K562 (cell line): ENCODE measurements around the gene RAB7A. TPM values are rescaled to one million over a fixed set of nuclear protein-coding genes. Genes with fewer than 3 reads are reported as not detected.

Experiments
- MGA ChIP-seq: fragments of 450-650 bp; IDR thresholded peaks from 2 replicates; pipeline ENCODE4 v1.6.1; 2016; ENCODE audit warnings: mild to moderate bottlenecking, moderate library complexity
- NFIC ChIP-seq: fragments of 450-650 bp; IDR thresholded peaks from 2 replicates; pipeline ENCODE4 v1.6.1; 2017; ENCODE audit warnings: mild to moderate bottlenecking, inconsistent platforms
- POLR2G ChIP-seq: fragments of 200-400 bp; formaldehyde crosslinking; IDR thresholded peaks from 2 replicates; pipeline ENCODE4 v1.6.1; 2017; ENCODE audit warnings: low read depth, mild to moderate bottlenecking, antibody characterized with exemption, low read length, moderate library complexity
- PURB ChIP-seq: sonication (generic); formaldehyde crosslinking; IDR thresholded peaks from 2 replicates; pipeline ENCODE4 v1.9.0; 2021; ENCODE audit warnings: low read depth, mild to moderate bottlenecking, missing genetic modification reagents
- RB1 ChIP-seq: fragments of 450-650 bp; IDR thresholded peaks from 2 replicates; pipeline ENCODE4 v1.6.1; 2017; ENCODE audit warnings: low read depth, mild to moderate bottlenecking
- SNIP1 ChIP-seq: fragments of 450-650 bp; IDR thresholded peaks from 2 replicates; pipeline ENCODE4 v1.7.1; 2017; ENCODE audit warnings: low read depth, mild to moderate bottlenecking
- ZNF184 ChIP-seq: sonication (generic); formaldehyde crosslinking; IDR thresholded peaks from 2 replicates; pipeline ENCODE4 v1.5.0; 2020; ENCODE audit warnings: missing genetic modification reagents
- ZNF76 ChIP-seq: fragments of 250-450 bp; sonication (Bioruptor Pico); IDR thresholded peaks from 2 replicates; pipeline ENCODE4 v1.4.0; 2020; ENCODE audit warnings: mild to moderate bottlenecking, moderate library complexity, borderline replicate concordance
- polyA plus RNA-seq, 8 experiments: library from polyadenylated mRNA; depleted of rRNA in 4 of 8; stranded (reverse) in 5 of 8; unstranded in 3 of 8; fragments of >200 nt; fragmentation: Nextera tagmentation in 2 of 8; fragmentation: Illumina TruSeq in 1 of 8; extraction: Ambion mirVana in 2 of 8; extraction: Trizol in 1 of 8; gene quantifications; 2 replicates each; pipeline versions ENCODE4 v1.2.1 to v1.2.3, GENCODE V29; 2011 to 2014; ENCODE audit warnings: inconsistent platforms in 1 of 8, missing spikeins in 1 of 8
- total RNA-seq, 7 experiments: library from RNA; depleted of rRNA in 6 of 7; stranded (reverse); fragments of >200 nt in 6 of 7; fragmentation: Illumina TruSeq in 2 of 7; extraction: Trizol in 2 of 7; gene quantifications; 2 replicates each; pipeline versions ENCODE4 v1.2.1 to v1.2.3, GENCODE V29; 2011 to 2021; ENCODE audit warnings: low replicate concordance in 1 of 7
- TF ChIP-seq, protein P1 (sequence below): fragments of 250-450 bp; sonication (Bioruptor Pico); IDR thresholded peaks from 2 replicates; pipeline ENCODE4 v1.8.0; 2021; ENCODE audit warnings: moderate library complexity, mild to moderate bottlenecking, inconsistent platforms

The RAB7A gene
- total and polyA plus RNA-seq, 9 of the 15 experiments (the other 6 are each of a cell fraction or from before 2014, with no cell fraction given): 30.9 to 204 (median 72.8) TPM

GRCh38 chr3:128845778-128846485, 119.9 kb downstream of the RAB7A start (continued):
- TF ChIP-seq ZNF184 (CRISPR knock-in tag): no peak
- TF ChIP-seq POLR2G: peak; percentile 72
- TF ChIP-seq SNIP1: no peak
- peak; percentile 40 for TF ChIP-seq NFIC
- TF ChIP-seq, protein P1, sequence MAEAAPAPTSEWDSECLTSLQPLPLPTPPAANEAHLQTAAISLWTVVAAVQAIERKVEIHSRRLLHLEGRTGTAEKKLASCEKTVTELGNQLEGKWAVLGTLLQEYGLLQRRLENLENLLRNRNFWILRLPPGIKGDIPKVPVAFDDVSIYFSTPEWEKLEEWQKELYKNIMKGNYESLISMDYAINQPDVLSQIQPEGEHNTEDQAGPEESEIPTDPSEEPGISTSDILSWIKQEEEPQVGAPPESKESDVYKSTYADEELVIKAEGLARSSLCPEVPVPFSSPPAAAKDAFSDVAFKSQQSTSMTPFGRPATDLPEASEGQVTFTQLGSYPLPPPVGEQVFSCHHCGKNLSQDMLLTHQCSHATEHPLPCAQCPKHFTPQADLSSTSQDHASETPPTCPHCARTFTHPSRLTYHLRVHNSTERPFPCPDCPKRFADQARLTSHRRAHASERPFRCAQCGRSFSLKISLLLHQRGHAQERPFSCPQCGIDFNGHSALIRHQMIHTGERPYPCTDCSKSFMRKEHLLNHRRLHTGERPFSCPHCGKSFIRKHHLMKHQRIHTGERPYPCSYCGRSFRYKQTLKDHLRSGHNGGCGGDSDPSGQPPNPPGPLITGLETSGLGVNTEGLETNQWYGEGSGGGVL (CRISPR knock-in tag): no peak
- TF ChIP-seq PURB: no peak
- TF ChIP-seq MGA: peak; percentile 32; the same call in 1 of the 2 replicates
- no peak for TF ChIP-seq ZNF76 (CRISPR knock-in tag)
- 0 out of 2 replicates have a peak, but pooled peaks have one; percentile 37 for TF ChIP-seq RB1
